Stimulated activated CD8-positive, alpha-beta memory T cell treated with anti-CD3 and anti-CD28 coated beads, Interleukin-4, amount 100 ng/mL, for 1 hour (primary cell): ENCODE measurements around the gene CNGA3.
A peak's percentile ranks its signal among the peaks of the same experiment; 100 is the strongest.

Experiments
- DNase-seq, 2 donors: peaks; one replicate each; pipeline ENCODE4 v3.0.0-alpha.2; 2020; ENCODE audit warnings: low read depth in 2 of 2, low spot score in 1 of 2

CNGA3 gene

DNA sequence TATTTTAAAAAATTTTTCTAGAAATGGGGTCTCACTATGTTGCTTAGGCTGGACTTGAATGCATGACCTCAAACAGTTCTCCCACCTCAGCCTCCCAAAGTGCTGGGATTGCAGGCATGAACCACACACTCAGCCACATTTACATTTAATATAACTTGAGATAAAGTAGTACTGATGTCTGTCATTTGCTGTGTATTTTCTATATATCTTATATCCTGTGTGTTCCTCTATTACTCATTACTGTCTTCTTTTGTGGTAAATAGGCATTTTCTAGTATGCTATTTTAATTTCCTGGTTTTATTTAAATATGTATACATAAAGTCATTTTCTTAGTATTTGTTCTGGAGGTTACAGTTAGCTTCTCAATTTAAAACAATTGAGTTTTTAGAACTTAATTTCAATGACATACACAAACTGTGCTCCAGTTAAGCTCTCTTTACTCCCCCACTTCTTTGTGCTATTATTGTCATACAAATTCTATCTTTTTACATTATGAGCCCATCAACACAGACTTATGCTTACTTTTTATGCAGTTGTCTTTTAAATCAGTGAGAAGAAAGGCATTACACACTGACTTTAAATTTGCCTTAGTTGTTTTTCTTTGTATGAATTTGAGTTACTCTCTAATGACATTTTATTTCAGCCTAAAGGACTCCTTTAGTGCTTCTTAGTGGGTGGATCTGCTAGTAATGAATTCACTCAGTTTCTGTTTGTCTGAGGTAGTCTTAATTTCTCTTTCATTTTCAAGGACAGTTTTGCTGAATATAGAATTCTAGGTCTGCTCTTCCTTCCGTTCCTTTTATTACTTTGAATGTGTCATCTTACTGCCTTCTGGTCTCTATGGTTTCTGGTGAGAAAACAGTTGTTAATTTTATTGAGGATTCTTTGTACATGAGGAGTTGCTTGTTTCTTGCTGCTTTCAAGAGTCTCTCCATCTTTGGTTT is 92.2 kb downstream of the CNGA3 start:
- no peak for DNase-seq

- no peak for DNase-seq
These were observed 95.6 kb downstream of the CNGA3 start for GRCh38 chr2:98441706-98442450.

GRCh38 chr2:98442488-98442887 is 96.2 kb downstream of the CNGA3 start:
- no peak for DNase-seq

GRCh38 chr2:98444436-98445176 is 98.3 kb downstream of the CNGA3 start, which contains the start of gene INPP4A:
Gene INPP4A (plus strand): TSS chr2:98444858. CDS start chr2:98520049, 75,191 bp downstream.
- peak; percentile 59 to 62 for DNase-seq

GRCh38 chr2:98445177-98445682 is 99.0 kb downstream of the CNGA3 start:
- DNase-seq = no peak

- no peak for DNase-seq
These were observed 99.7 kb downstream of the CNGA3 start for GRCh38 chr2:98445683-98446581.

- DNase-seq = no peak
These were observed 100.6 kb downstream of the CNGA3 start for GRCh38 chr2:98446850-98447249.
